Stomach (tissue), 9 donors: ENCODE measurements around the gene MDM2. TPM values are rescaled to one million over a fixed set of nuclear protein-coding genes. Genes with fewer than 3 reads are reported as not detected.

Experiments
- DNase-seq, 2 donors: peaks; one replicate each; pipeline versions ENCODE4 v3.0.0 to v3.0.0-alpha.2; 2013 to 2019
- H3K27ac ChIP-seq, 5 donors: fragments of 200-600 bp in 4 of 5; sonication (generic) in 4 of 5; one replicate each; pipeline ENCODE4 v1.5.1; 2013 to 2019; ENCODE audit warnings: mild to moderate bottlenecking in 1 of 5, moderate library complexity in 1 of 5
- H3K27me3 ChIP-seq, 3 donors: fragments of 200-600 bp; sonication (generic); one replicate each; pipeline ENCODE4 v1.5.1; 2017 to 2019; ENCODE audit warnings: mixed run types in 1 of 3
- H3K36me3 ChIP-seq, 4 donors: fragments of 200-600 bp; sonication (generic); 1 replicate in 3 of 4; 2 replicates in 1 of 4; pipeline ENCODE4 v1.5.1; 2016 to 2019
- H3K4me1 ChIP-seq, 4 donors: fragments of 200-600 bp; sonication (generic); one replicate each; pipeline ENCODE4 v1.5.1; 2016 to 2019
- H3K4me3 ChIP-seq, 4 donors: fragments of 200-600 bp; sonication (generic) in 3 of 4; one replicate each; pipeline ENCODE4 v1.5.1; 2016 to 2019; ENCODE audit warnings: mild to moderate bottlenecking in 1 of 4
- H3K9me3 ChIP-seq, 4 donors: fragments of 200-600 bp; sonication (generic); one replicate each; pipeline ENCODE4 v1.5.1; 2016 to 2019
- EP300 ChIP-seq: sonication (generic); formaldehyde crosslinking; IDR thresholded peaks from one replicate; pipeline ENCODE4 v1.6.1; 2017; ENCODE audit warnings: antibody characterized with exemption
- POLR2A ChIP-seq, 4 donors: fragments of 450-650 bp; IDR thresholded peaks; one replicate each; pipeline ENCODE4 v1.6.1; 2016; ENCODE audit warnings: antibody characterized with exemption in 4 of 4, control low read depth in 2 of 4, mild to moderate bottlenecking in 1 of 4, moderate library complexity in 1 of 4
- POLR2AphosphoS5 ChIP-seq, 3 donors: sonication (generic); formaldehyde crosslinking; IDR thresholded peaks; one replicate each; pipeline ENCODE4 v1.6.1; 2016; ENCODE audit warnings: antibody characterized with exemption in 3 of 3
- WGBS, 5 donors: extraction: QIAGEN DNeasy Blood & Tissue Kit in 3 of 5; methylation state at CpG; one replicate each; pipeline versions ENCODE4 v1.1.5 to v1.1.7; 2013 to 2018; 5-methylcytosine and 5-hydroxymethylcytosine counted together
- intact Hi-C: fragments of 100-400 bp; cut with DNase I; formaldehyde crosslinking; loops from one replicate; pipeline ENCODE4 v1.15.1; 2023; ENCODE audit warnings: low total_unique reads
- polyA plus RNA-seq, 3 donors: library from polyadenylated mRNA; stranded (reverse); fragments of 200-250 nt; gene quantifications; one replicate each; pipeline ENCODE4 v1.2.3, GENCODE V29; 2013
- total RNA-seq, 5 donors: library from RNA; depleted of rRNA; stranded (reverse); fragments of >200 nt; gene quantifications; one replicate each; pipeline versions ENCODE4 v1.1.0 to v1.2.3, GENCODE V29; 2014 to 2016
- TF ChIP-seq, protein P1 (sequence below), 7 experiments: fragments of 450-650 bp in 4 of 7; fragments of 200-600 bp in 3 of 7; sonication (generic) in 3 of 7; IDR thresholded peaks; one replicate each; pipeline ENCODE4 v1.5.1; 2016 to 2019; ENCODE audit warnings: antibody characterized with exemption in 7 of 7, control low read depth in 2 of 7, mild to moderate bottlenecking in 1 of 7
- donor health status: healthy with polysubstance abuse.
- donor health status: Bipolar disorder and iron deficiency.
- donor health status: healthy.

MDM2 gene
- total and polyA plus RNA-seq, 8 donors = 16.8 to 151 (median 62.1) TPM

DNA sequence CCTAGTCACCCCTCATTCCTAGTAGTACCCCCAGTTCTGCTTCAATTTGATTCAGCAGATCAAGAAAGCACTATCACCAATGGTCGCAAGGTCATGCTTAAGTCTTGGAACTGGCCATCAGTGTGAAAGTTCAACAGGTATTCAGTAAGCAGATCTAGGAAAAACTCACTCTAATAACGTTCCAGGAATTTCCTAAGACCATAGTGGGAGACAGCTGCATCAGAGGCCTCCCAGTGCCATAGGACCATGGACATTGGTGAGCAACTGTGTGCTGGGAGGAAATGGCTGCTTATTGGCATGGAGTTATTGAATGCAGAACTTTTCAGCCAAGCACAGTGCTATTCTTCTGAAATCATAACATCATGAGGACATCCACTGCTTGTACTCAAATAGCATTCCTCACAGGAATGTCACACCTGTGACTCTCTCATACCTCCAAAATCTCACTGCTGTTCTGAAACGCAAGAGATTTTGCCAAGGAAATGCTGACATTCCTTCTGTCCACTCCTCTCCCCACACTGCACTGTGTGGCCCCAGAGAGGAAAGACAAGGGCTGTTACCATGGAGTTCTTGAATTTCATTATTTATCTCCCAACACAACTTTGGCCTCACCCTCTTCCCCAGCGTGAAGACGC, 30.9 kb upstream of the MDM2 start:
- Histone ChIP-seq H3K27ac (no peak overlapping the region), H3K4me3 (no peak overlapping the region), H3K36me3 (no peaks in the 10 kb centered on the region), H3K4me1 (no peaks in the 10 kb centered on the region), H3K27me3 (no peaks in the 10 kb centered on the region), H3K9me3 (no peaks in the 10 kb centered on the region)
- no peak for DNase-seq
- intact Hi-C loops = no loop called here
- 70 to 82% (median 71%) methylated on average over 5 of the region's 5 CpGs for WGBS, 5 donors
- no peak for TF ChIP-seq EP300
- TF ChIP-seq POLR2A (IDR thresholded peaks at IDR 0.05) = no peak
- TF ChIP-seq, protein P1, sequence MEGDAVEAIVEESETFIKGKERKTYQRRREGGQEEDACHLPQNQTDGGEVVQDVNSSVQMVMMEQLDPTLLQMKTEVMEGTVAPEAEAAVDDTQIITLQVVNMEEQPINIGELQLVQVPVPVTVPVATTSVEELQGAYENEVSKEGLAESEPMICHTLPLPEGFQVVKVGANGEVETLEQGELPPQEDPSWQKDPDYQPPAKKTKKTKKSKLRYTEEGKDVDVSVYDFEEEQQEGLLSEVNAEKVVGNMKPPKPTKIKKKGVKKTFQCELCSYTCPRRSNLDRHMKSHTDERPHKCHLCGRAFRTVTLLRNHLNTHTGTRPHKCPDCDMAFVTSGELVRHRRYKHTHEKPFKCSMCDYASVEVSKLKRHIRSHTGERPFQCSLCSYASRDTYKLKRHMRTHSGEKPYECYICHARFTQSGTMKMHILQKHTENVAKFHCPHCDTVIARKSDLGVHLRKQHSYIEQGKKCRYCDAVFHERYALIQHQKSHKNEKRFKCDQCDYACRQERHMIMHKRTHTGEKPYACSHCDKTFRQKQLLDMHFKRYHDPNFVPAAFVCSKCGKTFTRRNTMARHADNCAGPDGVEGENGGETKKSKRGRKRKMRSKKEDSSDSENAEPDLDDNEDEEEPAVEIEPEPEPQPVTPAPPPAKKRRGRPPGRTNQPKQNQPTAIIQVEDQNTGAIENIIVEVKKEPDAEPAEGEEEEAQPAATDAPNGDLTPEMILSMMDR (IDR thresholded peaks at IDR 0.05) = no peak
- no peak for TF ChIP-seq POLR2AphosphoS5 (IDR thresholded peaks at IDR 0.05)

DNA sequence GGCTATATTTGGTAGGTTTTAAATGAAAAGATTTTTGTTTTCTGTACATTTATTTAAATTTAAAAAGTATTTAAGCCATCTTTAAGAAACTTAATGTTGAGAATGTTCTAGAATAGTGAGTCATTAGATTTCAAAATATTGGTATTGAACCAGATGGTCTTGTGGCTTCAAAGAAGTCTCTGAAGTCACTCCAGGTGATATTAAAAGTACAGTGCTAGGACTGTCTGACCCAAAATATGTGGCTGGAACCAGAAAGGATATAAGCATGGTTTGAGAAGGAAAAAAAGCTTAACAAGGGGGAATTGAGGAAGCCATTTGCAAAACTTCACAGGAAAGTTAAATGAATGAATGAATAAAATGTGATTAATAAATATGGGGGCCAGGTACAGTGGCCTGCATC, 28.7 kb upstream of the MDM2 start:
- intact Hi-C loops = no loop called here
- no peaks in the 10 kb centered on the region for H3K27me3 ChIP-seq
- TF ChIP-seq POLR2A (IDR thresholded peaks at IDR 0.05) = no peak
- TF ChIP-seq EP300 = no peak
- TF ChIP-seq, protein P1 (IDR thresholded peaks at IDR 0.05) = no peak
- TF ChIP-seq POLR2AphosphoS5 (IDR thresholded peaks at IDR 0.05) = no peak

DNA sequence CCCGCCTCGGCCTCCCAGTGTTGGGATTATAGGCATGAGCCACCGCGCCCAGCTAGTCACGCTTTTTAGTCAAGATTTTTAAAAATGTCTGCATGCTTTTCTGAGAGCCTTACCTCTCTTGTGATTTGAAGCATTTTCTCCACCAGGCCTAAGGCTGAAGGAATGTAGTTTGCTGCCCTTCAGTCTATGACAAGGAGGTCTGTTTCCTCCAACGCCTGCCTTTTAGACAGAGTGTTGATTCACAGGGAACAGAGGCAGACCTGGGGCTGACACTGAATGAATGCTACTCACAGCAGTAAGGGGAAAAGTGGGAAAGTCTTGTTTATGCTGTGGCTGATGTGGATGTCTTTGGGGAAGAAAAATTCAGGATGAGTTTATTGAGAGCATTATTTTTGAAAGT, 27.2 kb upstream of the MDM2 start:
- intact Hi-C loops = no loop called here
- Histone ChIP-seq H3K27me3 (no peaks in the 10 kb centered on the region), H3K9me3 (no peaks in the 10 kb centered on the region), H3K4me1 (peaks cover 0 to 15% (median under 1%) of the 10 kb centered on the region in 4 donors), H3K36me3 (no peaks in the 10 kb centered on the region), H3K27ac (no peak overlapping the region), H3K4me3 (no peak overlapping the region)
- no peak for TF ChIP-seq EP300
- TF ChIP-seq POLR2AphosphoS5 (IDR thresholded peaks at IDR 0.05) = no peak
- TF ChIP-seq POLR2A (IDR thresholded peaks at IDR 0.05) = no peak
- TF ChIP-seq, protein P1 (IDR thresholded peaks at IDR 0.05) = no peak
- WGBS, 5 donors = 92 to 97% (median 92%) methylated on average over 6 of the region's 6 CpGs
- no peak for DNase-seq

More for the DNA sequence above, 28.7 kb upstream of the MDM2 start:
- no peak overlapping the region for H3K27ac ChIP-seq
- peaks cover 0 to under 1% (median 0%) of the 10 kb centered on the region in 4 donors for H3K4me1 ChIP-seq
- no peak overlapping the region for H3K4me3 ChIP-seq
- H3K36me3 ChIP-seq = no peaks in the 10 kb centered on the region
- DNase-seq = no peak
- H3K9me3 ChIP-seq = no peaks in the 10 kb centered on the region

DNA sequence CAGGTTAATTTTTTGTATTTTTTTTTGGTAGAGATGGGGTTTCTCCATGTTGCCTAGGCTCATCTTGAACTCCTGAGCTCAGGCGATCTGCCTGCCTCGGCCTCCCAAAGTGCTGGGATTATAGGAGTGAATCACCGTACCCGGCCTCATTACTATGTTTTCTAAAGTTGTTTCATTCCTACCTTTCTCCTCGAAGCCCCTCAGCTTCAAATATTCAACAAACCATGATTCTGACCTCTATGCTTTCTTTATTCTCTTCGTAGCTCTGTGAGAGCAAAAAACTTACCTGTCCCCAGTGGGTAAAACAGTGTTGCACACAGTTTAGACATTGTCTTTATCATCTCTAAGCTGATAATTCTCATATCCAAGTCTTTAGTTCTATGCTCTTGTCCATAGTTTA, 26.2 kb upstream of the MDM2 start:
- TF ChIP-seq POLR2A (IDR thresholded peaks at IDR 0.05) = no peak
- no peak for TF ChIP-seq POLR2AphosphoS5 (IDR thresholded peaks at IDR 0.05)
- no peak for TF ChIP-seq EP300
- TF ChIP-seq, protein P1 (IDR thresholded peaks at IDR 0.05) = no peak
- 91 to 96% (median 95%) methylated on average over 6 of the region's 6 CpGs for WGBS, 5 donors
- Histone ChIP-seq H3K4me1 (peaks cover 0 to 25% (median 3%) of the 10 kb centered on the region in 4 donors), H3K4me3 (no peak overlapping the region), H3K27ac (no peak overlapping the region), H3K27me3 (no peaks in the 10 kb centered on the region), H3K36me3 (no peaks in the 10 kb centered on the region), H3K9me3 (no peaks in the 10 kb centered on the region)
- intact Hi-C loops = no loop called here
- no peak for DNase-seq
